ENCODE data around the gene CASP10.

CASP10 gene

DNA sequence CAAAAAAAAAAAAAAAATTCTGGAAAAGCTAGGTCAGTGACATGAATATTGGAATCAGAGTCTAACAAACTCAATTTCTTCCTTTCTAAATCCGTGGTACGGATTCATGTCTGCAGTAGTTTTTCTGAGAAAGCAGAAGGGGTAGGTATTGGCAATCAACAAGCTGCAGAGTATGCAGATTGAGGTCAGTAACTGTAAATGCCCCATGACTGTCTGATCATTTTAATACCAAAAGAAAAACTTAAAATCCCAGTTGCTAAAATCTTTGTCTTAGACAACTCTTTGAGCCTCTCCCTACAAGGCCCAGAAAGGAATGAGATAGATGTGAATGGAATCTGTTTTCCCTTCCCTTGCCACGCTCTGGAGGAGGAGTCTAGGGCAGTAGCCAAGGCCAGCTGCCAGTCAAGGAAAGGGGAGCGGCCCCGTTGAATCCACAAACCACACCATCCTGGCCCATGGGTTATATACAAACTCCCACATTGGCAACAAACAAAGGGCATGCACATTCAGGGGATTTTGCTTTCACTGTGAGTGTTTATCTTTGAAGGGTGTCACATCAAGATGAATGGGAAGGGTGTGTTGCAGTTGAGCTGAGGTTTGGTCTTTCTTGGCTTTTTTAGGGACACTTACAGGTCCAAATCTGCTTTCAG is 71.3 kb downstream of the CASP10 start:
- H3K4me3 ChIP-seq (ENCODE audit: control insufficient read depth, low read depth, low read length): no peak overlapping the region
- no peak for DNase-seq (ENCODE audit: low read depth)
- TF ChIP-seq, protein P1, sequence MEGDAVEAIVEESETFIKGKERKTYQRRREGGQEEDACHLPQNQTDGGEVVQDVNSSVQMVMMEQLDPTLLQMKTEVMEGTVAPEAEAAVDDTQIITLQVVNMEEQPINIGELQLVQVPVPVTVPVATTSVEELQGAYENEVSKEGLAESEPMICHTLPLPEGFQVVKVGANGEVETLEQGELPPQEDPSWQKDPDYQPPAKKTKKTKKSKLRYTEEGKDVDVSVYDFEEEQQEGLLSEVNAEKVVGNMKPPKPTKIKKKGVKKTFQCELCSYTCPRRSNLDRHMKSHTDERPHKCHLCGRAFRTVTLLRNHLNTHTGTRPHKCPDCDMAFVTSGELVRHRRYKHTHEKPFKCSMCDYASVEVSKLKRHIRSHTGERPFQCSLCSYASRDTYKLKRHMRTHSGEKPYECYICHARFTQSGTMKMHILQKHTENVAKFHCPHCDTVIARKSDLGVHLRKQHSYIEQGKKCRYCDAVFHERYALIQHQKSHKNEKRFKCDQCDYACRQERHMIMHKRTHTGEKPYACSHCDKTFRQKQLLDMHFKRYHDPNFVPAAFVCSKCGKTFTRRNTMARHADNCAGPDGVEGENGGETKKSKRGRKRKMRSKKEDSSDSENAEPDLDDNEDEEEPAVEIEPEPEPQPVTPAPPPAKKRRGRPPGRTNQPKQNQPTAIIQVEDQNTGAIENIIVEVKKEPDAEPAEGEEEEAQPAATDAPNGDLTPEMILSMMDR (IDR thresholded peaks at IDR 0.05; ENCODE audit: control insufficient read depth, insufficient read depth, low read depth, low read length, missing control alignments): no peak

DNA sequence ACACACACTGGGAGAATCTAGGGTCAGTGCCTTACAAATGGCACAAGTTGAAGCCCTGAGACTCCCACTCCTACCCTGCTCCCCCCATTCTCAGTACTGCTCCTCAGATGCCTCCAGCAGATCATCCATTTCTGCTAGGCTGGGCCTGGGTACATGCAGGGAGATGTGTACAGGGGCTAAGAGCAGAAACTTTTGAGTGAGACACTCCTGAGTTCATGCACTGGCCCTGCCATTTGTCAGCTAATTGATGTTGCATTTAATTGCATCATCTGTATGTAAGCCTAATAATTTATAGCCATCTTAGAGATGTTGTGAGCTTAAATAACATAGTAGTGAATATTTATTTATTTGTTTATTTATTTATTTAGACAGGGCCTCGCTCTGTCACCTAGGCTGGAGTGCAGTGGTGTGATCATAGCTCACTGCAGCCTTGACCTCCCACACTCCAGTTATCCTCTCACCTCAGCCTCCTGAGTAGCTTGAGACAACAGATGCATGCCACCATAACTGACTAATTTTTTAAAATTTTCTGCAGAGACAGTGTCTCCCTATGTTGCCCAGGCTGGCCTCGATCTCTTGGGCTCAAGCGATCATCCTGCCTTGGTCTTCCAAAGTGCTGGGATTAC is 72.6 kb downstream of the CASP10 start:
- no peak overlapping the region for H3K4me3 ChIP-seq (ENCODE audit: control insufficient read depth, low read depth, low read length)
- no peak for DNase-seq (ENCODE audit: low read depth)
- TF ChIP-seq, protein P1 (IDR thresholded peaks at IDR 0.05; ENCODE audit: control insufficient read depth, insufficient read depth, low read depth, low read length, missing control alignments): no peak

DNA sequence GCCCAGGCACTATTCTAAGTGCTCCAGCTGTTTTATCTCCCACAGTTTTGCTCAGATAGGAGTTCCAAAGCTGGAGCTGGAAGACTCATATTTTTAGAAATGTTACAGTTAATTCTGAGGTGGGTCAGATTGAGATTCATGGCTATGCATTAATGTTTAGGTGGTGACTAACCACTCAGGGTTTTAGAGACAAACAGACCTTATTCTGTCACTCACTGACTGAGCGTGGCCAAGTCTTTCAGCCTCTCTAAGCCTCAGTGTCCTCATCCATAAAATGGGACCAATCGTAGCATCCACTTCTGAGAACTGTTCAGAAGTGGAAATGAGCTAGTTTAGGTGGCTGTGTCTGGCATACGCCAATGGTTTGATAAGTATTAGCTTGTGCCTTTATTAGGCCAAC is 73.1 kb downstream of the CASP10 start:
- H3K4me3 ChIP-seq (ENCODE audit: control insufficient read depth, low read depth, low read length): no peak overlapping the region
- no peak for DNase-seq (ENCODE audit: low read depth)
- TF ChIP-seq, protein P1 (IDR thresholded peaks at IDR 0.05; ENCODE audit: control insufficient read depth, insufficient read depth, low read depth, low read length, missing control alignments): no peak

DNA sequence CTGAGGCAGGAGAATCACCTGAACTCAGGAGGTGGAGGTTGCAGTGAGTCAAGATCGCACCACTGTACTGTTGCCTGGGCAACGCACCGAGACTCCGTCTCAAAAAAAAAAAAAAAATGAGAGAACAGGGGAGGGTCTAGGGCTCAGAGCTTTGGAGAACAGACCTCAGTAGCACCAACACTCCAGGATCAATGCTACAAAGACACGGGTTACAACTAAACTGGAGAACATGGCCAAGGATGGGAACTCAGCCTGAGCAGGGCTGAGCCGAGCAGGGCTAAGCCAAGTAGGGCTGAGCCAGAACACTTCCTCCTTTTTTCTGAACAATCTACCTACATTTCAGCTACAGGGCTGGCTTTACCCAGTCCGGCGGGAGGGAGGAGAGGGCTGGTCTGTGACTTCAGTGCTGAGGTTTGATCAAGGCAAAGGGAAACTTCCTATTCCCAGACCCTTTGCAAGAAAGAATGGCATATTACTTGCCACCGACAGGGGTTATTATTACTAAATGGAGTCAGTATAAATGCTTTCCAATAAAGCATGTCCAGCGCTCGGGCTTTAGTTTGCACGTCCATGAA is 74.5 kb downstream of the CASP10 start:
- no peak for DNase-seq (ENCODE audit: low read depth)
- peak overlapping the region; percentile 84 for H3K4me3 ChIP-seq (ENCODE audit: control insufficient read depth, low read depth, low read length)
- TF ChIP-seq, protein P1 (IDR thresholded peaks at IDR 0.05; ENCODE audit: control insufficient read depth, insufficient read depth, low read depth, low read length, missing control alignments): no peak

DNA sequence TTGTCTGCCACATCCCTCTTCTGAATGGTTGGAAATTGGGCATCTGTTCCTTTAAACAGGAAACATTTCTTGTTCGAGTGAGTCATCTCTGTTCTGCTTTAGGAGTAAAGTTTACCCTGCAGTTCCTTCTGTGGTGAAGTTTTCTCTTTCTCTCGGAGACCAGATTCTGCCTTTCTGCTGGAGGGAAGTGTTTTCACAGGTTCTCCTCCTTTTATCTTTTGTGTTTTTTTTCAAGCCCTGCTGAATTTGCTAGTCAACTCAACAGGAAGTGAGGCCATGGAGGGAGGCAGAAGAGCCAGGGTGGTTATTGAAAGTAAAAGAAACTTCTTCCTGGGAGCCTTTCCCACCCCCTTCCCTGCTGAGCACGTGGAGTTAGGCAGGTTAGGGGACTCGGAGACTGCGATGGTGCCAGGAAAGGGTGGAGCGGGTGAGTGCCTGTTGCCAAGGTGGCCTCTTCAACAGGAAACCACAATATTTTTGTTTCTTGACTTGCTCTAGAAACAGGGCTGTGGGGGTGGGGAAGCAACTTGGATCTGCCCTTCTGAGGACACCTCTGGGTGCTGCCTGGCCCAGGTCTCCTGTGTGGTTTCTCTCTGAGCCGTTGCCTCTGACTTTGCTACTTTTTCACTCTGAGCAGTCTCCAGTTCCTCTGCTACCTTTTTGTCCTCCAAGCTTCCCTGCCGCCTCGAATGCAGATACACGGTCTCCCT is 75.2 kb downstream of the CASP10 start:
- TF ChIP-seq, protein P1 (IDR thresholded peaks at IDR 0.05; ENCODE audit: control insufficient read depth, insufficient read depth, low read depth, low read length, missing control alignments): peak; percentile 45
- DNase-seq (ENCODE audit: low read depth): peak; percentile 34
- peak overlapping the region; percentile 84 for H3K4me3 ChIP-seq (ENCODE audit: control insufficient read depth, low read depth, low read length)

DNA sequence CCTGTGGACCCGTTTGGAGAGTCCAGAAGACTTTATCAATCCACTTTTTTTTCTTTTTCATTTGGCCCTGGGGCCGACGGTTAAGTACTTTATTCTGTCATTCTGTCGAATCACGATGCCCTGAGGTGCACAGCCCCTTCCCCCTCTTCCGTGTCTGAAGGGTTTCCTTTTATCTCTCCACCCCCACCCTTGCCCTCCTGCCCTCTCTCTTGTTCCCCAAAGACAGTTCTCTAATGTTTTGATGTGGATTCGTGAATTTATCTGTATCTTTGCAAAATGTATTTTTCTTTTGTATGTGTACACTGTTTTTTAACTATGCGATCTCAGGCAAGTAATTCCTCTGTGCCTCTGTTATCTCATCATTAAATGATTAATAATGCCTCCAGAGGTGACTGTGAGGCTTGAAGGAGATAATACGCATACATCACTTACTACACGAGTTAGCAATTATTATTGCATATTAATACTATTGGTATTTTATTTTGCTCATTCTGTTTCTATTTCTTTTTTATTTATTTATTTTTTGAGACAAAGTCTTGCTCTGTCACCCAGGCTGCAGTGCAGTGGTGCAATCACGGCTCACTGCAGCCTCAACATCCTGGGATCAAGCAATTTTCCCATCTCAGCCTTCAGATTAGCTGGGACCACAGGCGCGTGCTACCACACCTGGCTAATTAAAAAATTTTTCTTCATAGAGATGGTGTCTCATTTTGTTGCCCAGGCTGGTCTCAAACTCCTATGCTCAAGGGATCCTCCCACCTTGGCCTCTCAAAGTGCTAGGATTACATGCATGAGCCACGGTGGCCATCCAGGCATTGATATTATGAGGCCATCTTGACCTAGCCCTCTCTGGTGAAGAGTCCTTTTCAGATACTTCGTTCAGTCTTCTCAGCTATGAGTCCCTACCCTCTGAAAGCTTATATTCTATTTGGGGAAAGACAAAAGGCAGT is 76.0 kb downstream of the CASP10 start:
- peak overlapping the region; percentile 84 for H3K4me3 ChIP-seq (ENCODE audit: control insufficient read depth, low read depth, low read length)
- no peak for DNase-seq (ENCODE audit: low read depth)
- TF ChIP-seq, protein P1 (IDR thresholded peaks at IDR 0.05; ENCODE audit: control insufficient read depth, insufficient read depth, low read depth, low read length, missing control alignments): no peak

All from AG09309 (cell line).